ENCODE results near the gene RNF168. TPM values are rescaled to one million over a fixed set of nuclear protein-coding genes. Genes with fewer than 3 reads are reported as not detected.
"Not testable (repeated sequence)": the region's sequence is repeated elsewhere in the genome, so short reads cannot be mapped to it uniquely, and the experiment has no call there.

Gene RNF168
- total RNA-seq, 2 donors from 2014 or later = 22.1 to 23.9 TPM

DNA sequence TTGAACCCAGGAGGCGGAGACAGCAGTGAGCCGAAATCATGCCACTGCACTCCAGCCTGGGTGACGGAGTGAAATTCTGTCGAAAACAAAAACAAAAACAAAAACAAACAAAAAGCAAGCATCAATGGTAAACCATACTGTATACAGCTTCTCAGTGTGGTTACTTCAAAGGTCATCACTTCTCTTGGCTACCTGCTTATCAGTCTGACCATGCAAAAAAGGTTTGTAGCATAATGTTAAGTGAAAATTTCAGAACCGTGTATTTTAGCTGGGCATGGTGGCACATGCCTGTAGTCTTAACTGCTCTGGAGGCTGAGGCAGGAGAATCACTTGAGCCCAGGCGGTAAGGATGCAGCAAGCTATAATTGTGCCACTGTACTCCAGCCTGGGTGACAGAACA, 75.5 kb downstream of the RNF168 start:
- intact Hi-C loops (cut with DNase I, micrococcal nuclease) = no loop called here
- DNase-seq (no peak), ATAC-seq (no peak)

DNA sequence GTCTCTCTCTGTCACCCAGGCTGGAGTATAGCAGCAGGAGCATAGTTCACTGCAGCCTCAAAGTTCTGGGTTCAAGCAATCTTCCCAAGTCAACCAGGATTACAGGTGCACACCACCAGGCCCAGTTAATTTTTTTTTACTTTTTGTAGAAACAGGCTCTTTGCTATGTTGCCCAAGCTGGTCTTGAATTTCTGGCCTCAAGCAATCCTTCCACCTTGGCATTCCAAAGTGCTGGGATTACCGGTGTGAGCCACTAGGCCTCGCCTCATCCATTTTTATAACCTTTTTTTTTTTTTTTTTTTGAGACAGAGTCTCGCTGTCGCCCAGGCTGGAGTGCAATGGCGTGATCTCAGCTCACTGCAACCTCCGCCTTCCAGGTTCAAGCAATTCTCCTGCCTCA, 79.1 kb downstream of the RNF168 start:
- DNase-seq; intact Hi-C loops (cut with DNase I, micrococcal nuclease): not testable (repeated sequence)

GRCh38 chr3:196423044-196423781, 80.4 kb downstream of the RNF168 start:
- DNase-seq (peak; percentile 45 to 48), ATAC-seq (peak; percentile 59)
- intact Hi-C loops (cut with DNase I, micrococcal nuclease) = no loop called here

More for the DNA sequence above, 79.1 kb downstream of the RNF168 start:
- not testable (repeated sequence) for ATAC-seq

DNA sequence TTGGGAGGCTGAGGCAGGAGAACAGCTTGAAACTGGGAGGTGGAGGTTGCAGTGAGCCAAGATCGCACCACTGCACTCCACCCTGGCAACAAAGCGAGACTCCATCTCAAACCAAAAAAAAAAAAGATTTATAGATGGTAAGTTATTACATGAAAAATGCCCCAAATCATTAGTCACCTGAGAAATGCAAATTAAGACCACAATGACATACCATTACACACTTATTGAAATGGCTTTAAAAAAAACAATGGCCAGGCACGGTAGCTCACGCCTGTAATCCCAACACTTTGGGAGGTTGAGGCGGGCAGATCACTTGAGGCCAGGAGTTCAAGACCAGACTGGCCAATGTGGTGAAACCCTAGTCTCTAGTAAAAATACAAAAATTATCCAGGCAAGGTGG, 81.9 kb downstream of the RNF168 start:
- DNase-seq; ATAC-seq; intact Hi-C loops (cut with DNase I, micrococcal nuclease): not testable (repeated sequence)

GRCh38 chr3:196419386-196419785, 84.2 kb downstream of the RNF168 start:
- intact Hi-C loops (cut with DNase I, micrococcal nuclease) = no loop called here
- ATAC-seq (no peak), DNase-seq (no peak)

Other genes starting within 250 kb of the RNF168 start
- 10 to 100 TPM; 57.7 to 64.6 TPM for gene PCYT1A, start 216.0 kb downstream of the RNF168 start, total RNA-seq
- gene DYNLT2B, start 185.5 kb downstream of the RNF168 start, total RNA-seq = 1 to 10 TPM; 1.7 to 2.2 TPM
- gene TM4SF19, start 165.4 kb downstream of the RNF168 start, total RNA-seq = not detected
- gene UBXN7, start 71.3 kb downstream of the RNF168 start, total RNA-seq = 10 to 100 TPM; 25.9 to 35.2 TPM
- gene SMCO1, start 11.6 kb upstream of the RNF168 start, total RNA-seq = not detected
- 1 to 10 TPM; 6.8 to 8.6 TPM for gene WDR53, start 64.8 kb upstream of the RNF168 start, total RNA-seq
- gene FBXO45, start 64.9 kb upstream of the RNF168 start, total RNA-seq = 10 to 100 TPM in 1 of 2 donors, 1 to 10 TPM in 1; 9.2 to 10.1 TPM
- 1 to 10 TPM; 1.3 to 4.0 TPM for gene NRROS, start 135.9 kb upstream of the RNF168 start, total RNA-seq
- gene CEP19, start 208.5 kb upstream of the RNF168 start, total RNA-seq = under 1 TPM; 0.43 to 0.78 TPM
- gene PIGX, start 208.6 kb upstream of the RNF168 start, total RNA-seq = 10 to 100 TPM; 24.5 to 31.7 TPM
- gene PAK2, start 236.1 kb upstream of the RNF168 start, total RNA-seq = 10 to 100 TPM; 73.2 TPM